GM18861 (cell line): ENCODE measurements around the gene COL4A2.

ENCODE experiments used
- ATAC-seq: cut with Tn5 transposase; IDR thresholded peaks from one replicate; pipeline ENCODE4 v1.9.1; 2021; ENCODE audit not compliant: unreplicated experiment

The COL4A2 gene

GRCh38 chr13:110289661-110290060 lies 17.4 kb upstream of the COL4A2 start:
- ATAC-seq, result no peak

- no peak for ATAC-seq
These were observed 16.9 kb upstream of the COL4A2 start for GRCh38 chr13:110290153-110290552.

- ATAC-seq, result no peak
These were observed 16.3 kb upstream of the COL4A2 start for GRCh38 chr13:110290826-110291225.

GRCh38 chr13:110291286-110291685 lies 15.8 kb upstream of the COL4A2 start:
- ATAC-seq, result no peak

- ATAC-seq, result no peak
These were observed 14.0 kb upstream of the COL4A2 start for GRCh38 chr13:110293037-110293436.

- ATAC-seq, result no peak
These were observed 13.4 kb upstream of the COL4A2 start for GRCh38 chr13:110293649-110294048.

GRCh38 chr13:110294146-110294545 lies 12.9 kb upstream of the COL4A2 start:
- ATAC-seq, result no peak

- no peak for ATAC-seq
These were observed 12.5 kb upstream of the COL4A2 start for GRCh38 chr13:110294622-110295021.

- no peak for ATAC-seq
These were observed 10.1 kb upstream of the COL4A2 start for GRCh38 chr13:110297011-110297410.

- ATAC-seq, result no peak
These were observed 9.1 kb upstream of the COL4A2 start for GRCh38 chr13:110297766-110298504.

GRCh38 chr13:110298505-110299282 lies 8.4 kb upstream of the COL4A2 start:
- ATAC-seq, result no peak

GRCh38 chr13:110299283-110299840 lies 7.7 kb upstream of the COL4A2 start:
- no peak for ATAC-seq

GRCh38 chr13:110300090-110300815 lies 6.8 kb upstream of the COL4A2 start:
- no peak for ATAC-seq

GRCh38 chr13:110301083-110301482 lies 6.0 kb upstream of the COL4A2 start:
- no peak for ATAC-seq

GRCh38 chr13:110301606-110302553 lies 5.2 kb upstream of the COL4A2 start:
- ATAC-seq, result no peak

GRCh38 chr13:110302997-110303396 lies 4.1 kb upstream of the COL4A2 start:
- ATAC-seq, result no peak

GRCh38 chr13:110303644-110304043 lies 3.4 kb upstream of the COL4A2 start:
- ATAC-seq, result no peak

- ATAC-seq, result no peak
These were observed 2.8 kb upstream of the COL4A2 start for GRCh38 chr13:110304256-110304655.

GRCh38 chr13:110305001-110305400 lies 2.1 kb upstream of the COL4A2 start:
- ATAC-seq, result no peak

GRCh38 chr13:110305544-110305943 lies 1.5 kb upstream of the COL4A2 start:
- ATAC-seq, result no peak
